GM19455 (cell line): ENCODE results near the gene MRPS22.

Experiments
- ATAC-seq: cut with Tn5 transposase; IDR thresholded peaks from one replicate; pipeline ENCODE4 v1.9.1; 2021; ENCODE audit not compliant: unreplicated experiment

Gene MRPS22

DNA sequence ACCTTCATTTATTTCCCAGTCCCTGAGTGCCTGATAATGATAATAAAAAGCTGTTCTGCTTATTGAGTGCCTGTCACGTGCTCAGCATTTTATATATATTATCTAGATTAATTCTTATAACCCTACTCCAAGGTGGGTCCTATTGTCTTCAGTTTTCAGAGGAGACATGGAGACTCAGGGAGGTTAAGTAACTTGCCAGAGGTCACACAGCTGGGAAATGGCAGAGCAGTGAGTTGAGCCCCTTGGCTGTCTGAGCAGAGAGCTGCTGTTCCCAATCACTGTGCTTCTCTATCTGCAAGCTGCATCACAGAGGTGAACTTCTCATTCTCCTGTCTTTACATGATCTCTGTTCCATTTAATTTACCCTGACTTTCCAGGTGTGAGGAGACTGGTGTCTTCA lies 32.3 kb upstream of the MRPS22 start:
- ATAC-seq: no peak

DNA sequence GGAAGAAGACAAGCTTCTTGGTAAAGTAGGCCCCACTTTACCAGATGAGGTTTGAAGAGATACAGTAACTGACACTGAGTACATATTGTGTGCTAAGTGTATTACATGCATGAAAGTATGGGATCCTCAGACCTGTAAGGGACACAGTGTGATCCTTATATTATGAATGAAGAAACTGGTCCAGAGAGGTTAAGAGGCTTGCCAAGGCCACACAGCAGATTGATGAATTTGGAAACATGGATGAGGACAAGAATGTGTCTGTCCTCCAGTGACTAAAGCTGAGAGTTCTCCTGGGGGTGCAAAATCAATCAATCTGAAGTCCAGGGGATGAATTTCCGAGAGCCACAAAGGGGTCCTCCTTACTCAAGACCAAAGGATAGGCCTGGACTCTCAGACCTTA lies 31.4 kb upstream of the MRPS22 start:
- ATAC-seq: no peak

DNA sequence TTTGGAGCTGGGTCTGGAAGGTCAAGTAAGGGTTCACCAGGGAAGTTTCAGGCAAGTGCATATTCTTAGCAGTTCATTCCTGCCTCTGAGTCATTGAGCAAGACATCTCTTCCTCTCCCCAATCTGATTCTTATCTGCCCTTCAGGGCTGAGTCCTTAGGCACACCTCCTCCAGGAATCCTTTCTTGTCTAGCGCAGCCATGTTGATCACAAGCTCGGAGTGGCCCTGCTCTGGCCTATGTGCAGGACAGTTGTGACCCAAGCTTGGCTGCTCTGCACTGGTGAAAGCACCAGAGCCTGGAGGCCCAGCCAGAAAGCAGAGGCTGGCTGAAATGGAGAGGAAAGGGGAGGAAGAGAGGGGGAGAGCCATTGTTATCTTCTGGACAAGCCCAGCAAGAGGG lies 30.9 kb upstream of the MRPS22 start:
- ATAC-seq: no peak

DNA sequence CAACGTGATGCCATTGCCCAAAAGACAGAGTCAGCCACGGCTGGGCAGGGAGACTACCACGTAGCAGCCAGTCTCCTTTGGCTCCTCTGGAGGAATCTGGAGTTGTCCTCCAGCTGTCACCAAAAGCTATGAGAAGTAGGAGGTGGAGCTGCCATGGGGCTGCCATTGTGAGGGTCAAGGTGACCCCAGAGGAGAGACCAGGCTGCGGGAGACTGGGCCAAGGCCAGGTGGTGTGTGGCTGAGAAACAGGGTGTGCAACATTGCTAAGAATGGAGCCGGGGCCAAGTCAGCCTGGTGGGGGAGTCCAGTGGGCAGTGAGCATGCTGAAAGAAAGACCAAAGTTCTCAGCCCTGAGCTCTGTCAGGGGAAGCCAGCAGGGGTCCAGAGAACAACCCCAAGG lies 29.9 kb upstream of the MRPS22 start:
- ATAC-seq: no peak

DNA sequence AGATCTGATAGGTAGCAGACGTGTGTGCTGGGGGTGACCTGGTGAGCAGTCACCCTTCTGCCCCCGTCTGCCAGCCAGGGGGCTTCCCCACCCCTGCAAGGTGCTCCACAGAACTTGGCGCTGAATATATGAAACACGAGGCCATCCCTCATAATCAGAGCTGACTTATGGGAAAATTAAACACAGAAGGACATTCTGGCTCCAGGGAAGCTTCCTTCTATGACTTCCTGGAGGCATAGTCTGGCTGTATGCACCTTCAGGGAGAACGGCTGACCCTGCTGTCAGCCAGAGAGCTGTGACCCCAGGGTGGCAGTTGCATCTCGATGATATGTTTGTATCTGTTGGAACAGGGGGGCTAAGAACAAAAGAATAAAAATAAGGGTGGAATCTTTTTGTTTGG lies 26.6 kb upstream of the MRPS22 start:
- no peak for ATAC-seq

DNA sequence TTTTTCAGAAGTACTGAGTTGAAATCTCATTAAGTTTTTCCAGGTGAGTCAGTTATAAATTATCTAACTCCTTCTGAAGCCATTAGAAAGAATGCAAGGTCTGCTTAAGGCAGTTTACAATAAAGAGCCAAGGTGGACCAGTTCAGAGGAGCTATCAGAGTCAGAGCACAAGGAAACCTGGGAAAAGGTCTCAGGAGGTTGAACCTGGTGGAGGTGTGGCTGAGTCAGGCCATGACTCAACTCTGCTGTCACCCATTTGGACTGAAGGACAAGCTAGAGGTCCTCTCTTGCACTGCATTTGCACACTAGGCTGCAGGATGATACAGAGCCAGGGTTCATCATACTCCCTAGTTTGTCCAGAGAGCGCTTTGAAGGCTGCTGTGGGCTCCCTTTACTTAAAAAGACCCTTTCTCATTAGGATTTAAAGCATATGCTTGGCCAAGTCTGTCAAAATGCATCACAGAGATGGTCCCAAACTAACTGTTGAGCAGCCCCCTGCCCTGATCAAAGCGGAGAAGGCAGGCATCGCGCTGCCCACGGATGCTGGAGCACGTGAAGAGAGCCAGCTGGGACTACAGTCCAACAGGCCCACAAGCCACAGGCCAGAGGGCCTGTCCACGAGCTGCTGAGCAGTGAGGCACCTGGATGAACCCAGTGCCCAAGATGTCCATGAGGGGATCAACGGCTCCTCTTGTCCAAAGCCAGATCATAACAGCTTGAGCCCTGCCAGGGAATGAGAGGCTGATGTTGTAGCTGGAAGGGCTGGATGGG lies 26.0 kb upstream of the MRPS22 start:
- ATAC-seq: no peak

DNA sequence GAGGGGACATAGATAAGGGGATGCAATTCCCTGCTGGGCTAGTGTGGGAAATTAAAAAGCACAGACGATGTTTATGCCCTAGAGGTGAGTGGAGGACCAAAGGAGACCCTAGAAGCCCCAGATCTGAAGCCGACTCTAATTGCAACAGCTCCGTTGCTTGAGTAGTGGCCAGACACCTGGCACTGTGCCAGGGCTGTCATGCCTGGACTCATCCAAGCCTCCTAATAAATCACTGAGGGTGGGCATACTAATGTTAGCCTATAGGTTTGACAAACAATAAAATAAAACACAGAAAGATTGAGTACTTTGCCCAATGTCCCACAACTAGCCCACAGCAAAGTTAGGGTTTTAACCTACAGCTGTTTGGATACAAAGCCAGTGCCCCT lies 25.4 kb upstream of the MRPS22 start:
- ATAC-seq: no peak

DNA sequence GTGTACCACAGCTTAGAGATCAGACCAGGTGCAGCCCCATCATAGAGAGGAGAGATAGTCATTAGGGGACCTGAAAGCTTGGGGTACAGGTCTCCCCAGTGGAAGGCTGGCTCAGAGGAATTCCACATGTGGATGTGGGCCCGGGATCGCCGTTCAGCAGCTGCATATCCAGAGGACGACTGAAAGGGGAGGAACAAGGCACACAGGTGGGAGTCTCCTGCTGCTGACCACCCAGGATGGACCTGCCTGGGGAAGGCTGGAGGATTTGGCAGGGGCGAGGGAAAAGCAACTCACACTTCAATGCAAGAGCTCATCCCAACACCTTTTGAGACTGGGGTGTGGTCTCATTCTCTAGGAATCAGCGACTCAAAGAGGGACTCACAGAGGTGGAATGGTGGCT lies 25.0 kb upstream of the MRPS22 start:
- no peak for ATAC-seq

DNA sequence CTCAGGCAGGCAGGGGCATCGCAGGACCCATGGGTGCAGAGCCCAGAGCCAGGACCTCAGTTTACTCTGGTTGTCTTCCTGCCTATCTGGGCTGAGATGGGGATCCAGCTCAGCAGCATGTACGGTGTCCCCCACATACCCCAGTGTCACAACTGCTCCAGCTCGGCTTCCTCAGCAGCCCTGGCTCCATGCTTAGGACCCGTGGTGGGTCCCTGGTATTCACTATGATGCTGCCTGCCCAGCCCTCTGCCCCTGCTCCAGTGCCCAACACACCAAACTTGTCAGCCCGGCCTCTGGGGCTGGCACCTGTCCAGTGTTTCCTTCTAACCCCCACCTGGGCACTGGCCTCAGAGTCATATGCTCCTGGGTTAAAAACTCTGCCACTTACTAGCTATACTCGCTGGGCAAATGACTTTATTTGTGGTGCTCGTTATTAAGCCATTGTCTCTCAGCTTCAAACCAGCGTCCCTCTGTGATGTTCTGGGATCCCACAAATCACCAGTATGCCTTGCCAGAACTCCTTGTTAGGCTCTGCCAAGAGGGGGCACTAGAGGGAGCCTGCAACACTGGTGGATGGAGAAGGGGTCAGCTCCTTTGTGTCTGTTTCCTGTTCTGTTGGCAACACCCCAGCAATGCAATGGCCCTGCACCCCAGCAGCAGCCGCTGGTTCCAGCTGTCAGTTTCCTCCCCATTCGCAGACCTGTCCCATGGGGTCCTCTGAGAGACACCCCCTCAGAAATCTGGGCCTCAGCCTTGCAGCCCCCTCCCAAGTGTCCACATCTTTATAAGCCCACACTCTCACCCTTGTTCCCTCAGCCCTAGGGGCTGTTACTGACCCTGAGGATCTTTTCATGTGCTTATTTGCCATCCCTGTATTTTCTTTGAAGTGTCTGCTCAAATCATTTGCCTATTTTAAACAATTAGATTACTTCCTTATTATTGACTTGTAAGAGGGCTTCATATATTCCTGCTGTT lies 24.1 kb upstream of the MRPS22 start:
- ATAC-seq: no peak

DNA sequence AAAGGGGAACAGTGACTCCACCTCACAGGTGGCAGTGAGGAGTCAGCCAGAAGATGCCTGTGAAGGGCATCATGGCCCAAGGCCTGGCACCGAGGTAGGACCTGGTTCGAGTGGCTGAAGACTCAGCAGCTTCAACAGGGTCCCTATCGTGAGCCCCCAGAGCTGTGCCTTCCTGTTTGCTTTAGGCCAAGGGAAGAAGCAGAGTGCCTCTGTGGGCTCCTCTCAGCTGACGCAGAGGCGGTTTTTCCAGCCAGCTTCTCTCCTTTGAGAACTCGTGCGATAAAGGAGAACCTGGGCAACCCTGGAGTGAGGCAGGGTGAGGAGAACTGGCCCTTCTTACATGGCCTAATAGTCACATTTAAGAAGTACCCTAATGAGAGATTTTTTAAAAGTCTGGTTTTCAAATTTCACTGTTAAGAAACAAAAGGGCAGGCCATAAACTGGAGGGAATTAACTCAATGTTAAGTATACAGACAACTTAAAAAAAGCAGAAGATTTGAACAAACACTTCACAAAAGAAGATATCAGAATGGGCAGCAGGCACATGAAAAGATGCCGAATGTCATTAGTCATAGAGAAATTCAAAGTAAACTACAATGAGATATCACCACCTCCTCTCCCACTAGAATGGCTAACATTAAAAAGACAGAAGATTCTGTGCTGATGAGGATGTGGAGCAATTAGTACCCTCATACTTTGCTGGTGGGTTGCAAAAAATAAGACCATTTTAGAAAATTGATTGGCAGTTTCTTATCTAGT lies 23.1 kb upstream of the MRPS22 start:
- ATAC-seq: no peak

DNA sequence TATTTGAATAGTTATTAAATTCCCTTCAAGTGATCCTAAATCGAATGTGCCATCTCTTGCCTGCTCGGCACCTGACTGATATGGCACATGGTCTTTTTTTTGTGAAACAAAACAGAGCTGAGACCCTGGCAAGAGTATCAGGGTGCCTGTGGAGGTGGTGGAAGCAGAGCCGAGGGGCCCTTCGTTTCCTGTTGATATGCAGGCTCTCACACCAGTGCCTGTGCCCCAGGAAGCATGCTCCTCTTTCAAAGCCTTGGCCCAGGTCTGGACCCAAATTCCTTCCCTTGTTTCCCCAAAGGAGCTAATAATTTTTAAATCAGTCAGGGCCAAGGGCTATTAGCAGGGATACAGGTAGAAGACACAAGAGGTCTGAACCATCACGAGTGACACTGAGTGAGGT lies 21.5 kb upstream of the MRPS22 start:
- no peak for ATAC-seq

DNA sequence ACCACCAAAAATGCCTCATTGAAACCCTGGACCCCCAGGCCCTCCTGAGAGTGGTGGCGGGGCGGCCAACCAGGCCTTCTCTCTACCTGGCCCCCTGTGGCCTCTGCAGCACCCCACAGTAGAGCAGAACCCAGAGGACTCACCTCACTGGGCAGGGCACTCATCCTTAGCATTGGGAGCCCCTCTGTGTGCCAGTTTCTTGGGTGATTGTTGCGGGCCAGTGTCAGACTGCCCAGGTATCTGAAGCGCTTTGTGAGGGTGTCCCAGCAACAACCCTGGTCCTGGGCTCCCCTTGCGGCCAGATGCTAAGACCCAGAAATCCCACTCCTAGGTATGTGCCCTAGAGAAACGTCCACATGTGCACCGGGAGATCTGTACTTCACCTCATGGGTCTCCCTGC lies 20.7 kb upstream of the MRPS22 start:
- no peak for ATAC-seq

DNA sequence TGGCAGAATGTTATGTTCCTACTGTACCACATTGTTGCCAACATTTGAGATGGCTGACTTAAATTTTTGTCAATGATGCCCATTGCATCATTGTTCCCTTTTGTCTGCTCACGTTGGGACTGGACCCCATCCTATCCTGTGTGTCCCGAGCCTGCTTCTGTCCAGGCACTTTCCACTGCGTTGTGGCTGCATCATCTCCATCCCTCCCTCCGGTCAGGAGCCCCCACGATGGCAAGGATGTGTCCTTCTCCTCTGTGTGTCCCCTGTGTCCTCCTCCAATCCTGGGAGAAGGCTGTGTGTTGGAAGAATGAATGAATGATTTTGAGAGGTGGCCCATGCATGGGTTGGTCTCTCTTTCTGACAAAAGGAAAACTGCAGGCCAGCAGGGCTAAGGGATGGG lies 19.4 kb upstream of the MRPS22 start:
- ATAC-seq: no peak

DNA sequence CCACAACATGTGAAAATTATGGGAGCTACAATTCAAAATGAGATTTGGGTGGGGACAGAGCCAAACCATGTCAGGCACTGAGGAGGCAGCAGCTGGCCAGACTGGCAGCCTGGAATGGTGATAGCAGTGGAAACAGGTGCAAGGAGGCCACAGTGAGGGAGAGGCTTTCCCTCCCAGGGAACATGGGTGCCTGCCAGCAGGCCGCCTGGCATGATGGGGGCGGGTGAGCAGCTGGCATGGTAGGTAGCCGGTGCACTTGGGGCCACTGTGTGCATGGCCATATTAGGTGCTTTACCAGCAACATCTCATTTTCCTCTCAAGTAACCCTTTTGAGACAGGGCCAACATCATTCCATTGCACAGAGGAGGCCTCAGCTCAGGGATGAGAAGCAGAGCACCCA lies 18.3 kb upstream of the MRPS22 start:
- no peak for ATAC-seq

DNA sequence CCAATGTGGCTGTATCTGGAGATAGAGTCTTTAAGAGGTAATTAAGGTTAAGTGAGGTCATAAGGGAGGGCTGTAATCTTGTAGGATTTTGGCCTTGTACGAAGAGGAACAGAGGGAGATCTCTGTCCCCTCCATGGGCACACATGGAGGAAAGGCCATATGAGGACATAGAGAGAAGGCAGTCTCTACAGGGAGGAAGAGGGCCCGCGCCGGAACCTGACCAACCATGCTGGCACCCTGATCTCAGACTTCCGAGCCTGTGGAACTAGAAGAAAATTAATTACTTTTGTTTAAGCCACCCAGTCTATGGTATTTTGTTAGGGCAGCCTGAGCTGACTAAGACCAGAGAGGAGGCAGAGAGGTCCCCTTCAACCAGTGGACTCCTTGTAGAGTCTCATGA lies 17.7 kb upstream of the MRPS22 start:
- no peak for ATAC-seq

DNA sequence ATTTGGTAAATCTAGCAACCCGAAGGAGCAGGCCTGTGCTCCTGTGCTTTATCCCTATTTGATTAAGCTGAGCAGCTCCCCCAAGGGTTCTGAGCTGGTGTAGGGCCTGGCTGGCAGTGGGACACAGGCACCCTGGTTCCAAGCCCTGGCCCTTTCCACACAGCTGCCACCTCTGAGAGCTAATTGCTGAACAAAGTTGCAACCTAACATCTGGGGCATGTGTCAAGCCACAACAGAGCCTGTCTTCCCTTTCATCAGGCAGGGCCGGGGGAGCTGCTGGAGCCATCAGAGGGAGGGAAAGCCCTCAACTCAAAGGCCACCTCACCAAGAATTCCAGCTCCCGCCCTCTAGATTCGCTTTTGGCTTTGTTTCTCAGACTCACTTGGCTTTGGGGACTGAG lies 17.1 kb upstream of the MRPS22 start:
- ATAC-seq: no peak

DNA sequence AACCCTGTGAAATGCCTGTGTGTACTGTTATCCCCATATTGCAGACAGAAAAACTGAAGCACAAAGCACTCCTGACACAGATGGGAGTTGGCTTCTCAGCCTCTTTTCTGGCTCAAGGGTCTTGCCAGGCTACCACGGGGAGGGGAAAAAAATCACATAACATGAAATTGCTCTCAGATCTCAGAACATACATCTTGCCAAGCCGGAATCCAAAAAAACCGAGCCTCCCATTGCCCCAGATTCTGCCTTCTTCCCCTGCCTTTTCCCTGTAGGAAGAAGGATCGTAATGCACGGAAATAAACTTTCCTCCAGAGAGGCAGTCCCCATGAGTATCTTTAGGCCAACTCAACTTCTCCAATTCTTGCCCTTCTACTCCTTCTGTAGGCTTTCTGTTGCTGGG lies 16.6 kb upstream of the MRPS22 start:
- ATAC-seq: no peak

DNA sequence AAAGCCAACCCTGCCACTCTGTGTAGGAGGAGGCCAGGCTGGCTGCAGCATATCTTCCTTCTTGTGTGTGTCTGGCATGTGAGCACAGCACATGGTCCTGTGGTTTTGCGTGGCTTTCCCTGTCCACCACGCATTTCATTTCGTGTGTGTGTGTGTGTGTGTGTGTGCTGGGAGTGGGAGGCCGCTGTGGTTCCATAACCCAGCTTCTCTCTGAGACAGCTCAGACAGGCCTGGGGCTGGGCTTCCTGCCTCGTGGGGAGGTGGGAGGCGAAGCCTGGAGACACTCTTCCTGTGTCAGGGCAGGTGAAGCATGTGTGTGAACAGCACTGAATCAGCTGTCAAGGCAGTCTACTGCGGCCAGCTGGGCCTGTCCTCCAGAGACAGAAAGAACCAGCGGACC lies 16.0 kb upstream of the MRPS22 start:
- ATAC-seq: no peak

DNA sequence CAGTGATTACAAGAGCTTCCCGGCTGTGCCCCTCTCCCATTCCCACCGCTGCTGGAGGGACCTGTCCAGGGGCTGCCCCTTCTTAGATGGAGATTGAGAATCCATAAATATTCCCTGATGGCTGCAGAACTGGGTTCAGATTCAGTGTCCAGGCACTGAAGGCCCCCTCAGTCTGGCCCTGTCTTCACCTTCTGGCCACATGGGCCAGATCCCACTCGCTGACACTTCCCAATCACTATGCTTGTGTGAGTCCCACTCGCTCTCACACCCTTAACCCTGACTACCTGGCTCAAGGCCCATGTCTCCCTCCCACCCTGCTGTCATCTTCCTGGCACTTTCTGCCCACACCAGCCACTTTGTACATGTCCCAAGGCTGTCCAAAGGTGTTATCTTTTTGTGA lies 15.5 kb upstream of the MRPS22 start:
- ATAC-seq: no peak

DNA sequence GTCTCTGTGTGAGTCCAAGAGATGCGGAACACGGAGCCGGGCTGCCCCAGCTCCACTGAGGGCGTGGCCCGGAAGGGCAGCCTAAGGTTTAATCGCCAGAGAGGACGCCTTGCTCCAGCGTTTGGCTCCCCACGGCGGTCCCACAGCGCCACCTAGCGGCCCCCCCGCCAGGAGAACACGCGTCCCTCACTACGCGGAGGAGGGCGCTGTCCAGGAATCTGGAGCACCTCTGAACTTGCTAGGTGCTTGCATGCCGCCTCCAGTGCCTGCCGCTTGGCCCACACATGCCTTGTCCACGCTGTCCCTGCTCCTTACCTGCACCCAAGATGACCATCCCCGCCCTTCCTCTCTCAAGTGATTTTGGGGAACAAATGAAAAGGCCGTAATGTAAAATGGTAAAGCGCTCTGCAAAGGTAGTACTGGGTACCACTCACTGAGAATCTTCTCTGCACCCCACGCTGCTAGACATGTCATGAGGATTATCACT lies 14.4 kb upstream of the MRPS22 start:
- ATAC-seq: peak; percentile 98

DNA sequence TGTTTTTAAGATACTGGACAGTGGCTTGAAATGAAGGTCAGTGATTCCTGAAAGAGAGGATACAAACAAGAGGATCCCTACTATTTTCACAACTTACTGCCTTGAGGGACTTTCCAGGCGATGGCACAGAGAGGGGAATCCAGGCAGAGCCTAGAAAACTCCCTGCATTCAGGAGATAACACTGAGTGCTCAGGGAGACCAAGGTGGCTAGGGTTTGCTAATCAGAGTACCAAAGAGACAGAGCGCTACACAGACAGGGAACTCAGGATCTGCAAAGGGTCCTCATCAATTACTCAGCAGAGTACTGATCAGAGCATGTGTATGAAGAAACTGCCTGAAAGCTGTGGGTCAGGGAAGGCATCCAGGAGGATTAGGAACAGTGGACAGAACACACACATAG lies 11.7 kb upstream of the MRPS22 start:
- no peak for ATAC-seq
